Endothelial cell (in vitro differentiated cells): Measurements from ENCODE around the gene JAZF1. TPM values are rescaled to one million over a fixed set of nuclear protein-coding genes. Genes with fewer than 3 reads are reported as not detected.

Experiments
- DNase-seq: peaks from one replicate; pipeline ENCODE4 v3.0.0; 2021; ENCODE audit warnings: low spot score
- H3K27ac Mint-ChIP-seq: one replicate; pipeline ENCODE4 v1.8.0; 2021; ENCODE audit warnings: mixed read lengths, inconsistent platforms; ENCODE audit not compliant: unreplicated experiment
- H3K27me3 Mint-ChIP-seq: one replicate; pipeline ENCODE4 v1.8.0; 2021; ENCODE audit warnings: mild to moderate bottlenecking, moderate library complexity, mixed read lengths, inconsistent platforms; ENCODE audit not compliant: unreplicated experiment
- H3K36me3 Mint-ChIP-seq: one replicate; pipeline ENCODE4 v1.8.0; 2021; ENCODE audit warnings: mild to moderate bottlenecking, low read depth, mixed read lengths, inconsistent platforms; ENCODE audit not compliant: unreplicated experiment
- H3K4me1 Mint-ChIP-seq: one replicate; pipeline ENCODE4 v1.8.0; 2021; ENCODE audit warnings: mild to moderate bottlenecking, mixed read lengths, inconsistent platforms; ENCODE audit not compliant: unreplicated experiment
- H3K4me3 Mint-ChIP-seq: one replicate; pipeline ENCODE4 v1.8.0; 2021; ENCODE audit warnings: mild to moderate bottlenecking, mixed read lengths, inconsistent platforms; ENCODE audit not compliant: unreplicated experiment
- H3K9me3 Mint-ChIP-seq: one replicate; pipeline ENCODE4 v1.8.0; 2021; ENCODE audit warnings: mixed read lengths, inconsistent platforms; ENCODE audit not compliant: unreplicated experiment
- CTCF ChIP-seq: fragments of 200-600 bp; sonication (generic); IDR thresholded peaks from one replicate; pipeline ENCODE4 v1.5.0; 2021; ENCODE audit warnings: antibody characterized with exemption; ENCODE audit not compliant: unreplicated experiment
- total RNA-seq: library from RNA; stranded (reverse); fragmentation: NEBNext Ultra II Directional; extraction: Animal tissue kit (Norgen Biotek cat#: 25700); gene quantifications from one replicate; pipeline ENCODE4 v1.2.1, GENCODE V29; 2021; ENCODE audit not compliant: unreplicated experiment

The JAZF1 gene
- total RNA-seq, 1 donor from 2014 or later = 8.5 TPM

- Mint-ChIP-seq H3K4me1 (no peaks in the 10 kb centered on the region), H3K36me3 (peaks cover 5% of the 10 kb centered on the region), H3K27me3 (no peaks in the 10 kb centered on the region), H3K9me3 (no peaks in the 10 kb centered on the region), H3K27ac (no peak overlapping the region), H3K4me3 (no peak overlapping the region)
- no peak for TF ChIP-seq CTCF
- DNase-seq = no peak
These were observed 384.6 kb downstream of the JAZF1 start for GRCh38 chr7:27795977-27796376.

- H3K4me3 Mint-ChIP-seq = no peak overlapping the region
- H3K27me3 Mint-ChIP-seq = no peaks in the 10 kb centered on the region
- no peak for DNase-seq
- H3K4me1 Mint-ChIP-seq = no peaks in the 10 kb centered on the region
- H3K9me3 Mint-ChIP-seq = no peaks in the 10 kb centered on the region
- peaks cover 5% of the 10 kb centered on the region for H3K36me3 Mint-ChIP-seq
- H3K27ac Mint-ChIP-seq = no peak overlapping the region
- TF ChIP-seq CTCF = no peak
These were observed 386.8 kb downstream of the JAZF1 start for GRCh38 chr7:27793780-27794179.

GRCh38 chr7:27788437-27788836, 392.2 kb downstream of the JAZF1 start:
- Mint-ChIP-seq H3K4me1 (no peaks in the 10 kb centered on the region), H3K27ac (no peak overlapping the region), H3K27me3 (no peaks in the 10 kb centered on the region), H3K36me3 (peaks cover 5% of the 10 kb centered on the region), H3K9me3 (no peaks in the 10 kb centered on the region), H3K4me3 (no peak overlapping the region)
- TF ChIP-seq CTCF = no peak
- DNase-seq = no peak

- H3K36me3 Mint-ChIP-seq = no peaks in the 10 kb centered on the region
- no peaks in the 10 kb centered on the region for H3K27me3 Mint-ChIP-seq
- DNase-seq = peak; percentile 39
- peak; percentile 96 for TF ChIP-seq CTCF
- no peaks in the 10 kb centered on the region for H3K4me1 Mint-ChIP-seq
- no peak overlapping the region for H3K4me3 Mint-ChIP-seq
- H3K27ac Mint-ChIP-seq = no peak overlapping the region
- no peaks in the 10 kb centered on the region for H3K9me3 Mint-ChIP-seq
These were observed 396.1 kb downstream of the JAZF1 start for GRCh38 chr7:27784399-27785053.

- Mint-ChIP-seq H3K36me3 (no peaks in the 10 kb centered on the region), H3K27me3 (no peaks in the 10 kb centered on the region), H3K9me3 (no peaks in the 10 kb centered on the region), H3K27ac (no peak overlapping the region), H3K4me3 (no peak overlapping the region), H3K4me1 (no peaks in the 10 kb centered on the region)
- DNase-seq = no peak
- no peak for TF ChIP-seq CTCF
These were observed 397.7 kb downstream of the JAZF1 start for GRCh38 chr7:27782849-27783248.
